ENCODE results near the gene DDX50. TPM values are rescaled to one million over a fixed set of nuclear protein-coding genes. Genes with fewer than 3 reads are reported as not detected.

Gene DDX50
- total RNA-seq, 2 experiments from 2014 or later = 68.8 to 71.9 TPM

DNA sequence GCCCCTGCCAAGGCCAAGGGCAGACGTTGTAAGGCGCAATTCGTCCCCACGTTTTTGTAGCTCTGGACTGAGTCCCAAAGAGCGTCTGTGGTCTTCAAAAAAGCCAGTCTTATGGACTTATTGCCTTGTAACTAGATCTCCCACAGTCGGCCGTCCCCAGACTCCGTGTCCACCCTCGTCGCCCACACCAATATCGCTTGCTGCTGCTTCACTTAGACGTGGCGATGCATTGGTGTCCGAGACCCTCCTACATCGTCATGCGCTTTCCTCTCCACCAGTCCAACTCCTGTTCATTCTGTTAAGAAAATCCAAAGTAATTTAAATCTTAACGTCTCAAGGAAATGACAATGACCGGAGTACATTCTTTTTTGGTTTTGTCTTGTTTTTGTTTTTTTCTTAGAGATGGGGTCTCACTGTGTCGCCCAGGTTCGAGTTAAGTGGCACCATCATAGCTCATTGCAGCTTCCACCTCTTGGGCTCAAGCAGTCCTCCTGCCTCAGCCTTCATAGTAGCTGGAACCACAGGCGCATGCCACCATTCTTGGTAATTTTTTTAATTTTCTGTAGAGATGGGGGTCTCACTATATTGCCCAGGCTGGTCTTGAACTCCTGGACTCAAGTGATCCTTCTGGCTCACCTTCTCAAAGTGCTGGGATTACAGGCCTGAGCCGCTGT, 88.3 kb downstream of the DDX50 start:
- Mint-ChIP-seq H3K27ac (peak overlapping the region; percentile 26), H3K4me1 (ENCODE audit: low read depth) (peaks cover 54% of the 10 kb centered on the region), H3K36me3 (peaks cover 10% of the 10 kb centered on the region), H3K9me3 (no peaks in the 10 kb centered on the region), H3K27me3 (no peaks in the 10 kb centered on the region), H3K4me3 (peak overlapping the region; percentile 92)
- ChIA-PET CTCF (interaction anchor here (0.8 to 3.4 kb wide), 7 partner anchors 16 to 136 kb away, joined by 3 to 26 read pairs (median 3); partner anchors contain the start of gene DDX21), POLR2A (interaction anchor here (1.0 to 3.4 kb wide), 5 partner anchors 33 to 103 kb away, joined by 3 to 19 read pairs (median 5); partner anchors contain the start of genes DDX21 and SRGN)
- DNase-seq = no peak
- intact Hi-C loops (cut with micrococcal nuclease) = no loop called here

DNA sequence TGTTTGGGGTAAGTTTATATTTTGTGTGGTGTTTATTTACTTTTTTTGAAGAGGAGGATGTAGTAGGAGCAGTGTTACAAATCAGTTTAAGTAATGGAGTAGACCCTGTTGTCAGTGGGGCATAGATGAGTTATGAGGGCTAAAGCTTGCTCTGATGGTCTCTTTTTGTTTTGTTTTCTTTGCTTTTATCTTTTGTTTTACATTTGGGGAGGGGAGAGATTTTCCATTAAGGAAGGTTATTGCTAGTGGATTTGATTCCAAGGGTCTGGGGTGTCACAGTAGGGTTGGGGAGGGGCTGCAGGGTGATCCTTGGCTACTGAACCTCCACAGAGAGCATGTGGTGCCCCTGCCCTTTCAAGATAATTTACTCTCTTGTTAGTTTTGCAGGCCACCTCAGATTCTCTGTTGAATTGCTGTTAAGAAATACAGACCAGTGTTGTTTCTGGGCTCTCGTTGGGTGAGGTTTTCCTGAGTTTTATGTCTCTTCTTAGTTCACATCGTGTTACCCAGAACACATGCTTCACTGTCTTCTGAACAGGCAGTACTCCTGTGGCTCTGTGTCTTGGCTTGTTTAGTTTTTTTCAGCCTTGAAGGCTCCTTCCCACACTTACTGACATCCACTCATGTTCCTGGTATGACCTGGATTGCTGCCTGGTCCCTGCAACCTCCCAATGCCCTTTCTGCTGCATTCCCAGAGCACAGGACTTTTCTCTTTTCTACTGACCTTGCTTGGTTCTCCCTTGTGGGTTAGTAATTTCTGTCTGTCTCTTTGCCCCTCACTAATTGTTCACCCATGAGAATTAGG, 91.7 kb downstream of the DDX50 start:
- POLR2A ChIA-PET = no interaction called here
- H3K4me3 Mint-ChIP-seq = no peak overlapping the region
- intact Hi-C loops (cut with micrococcal nuclease) = loop anchor here (10.0 kb wide), 1 partner anchor 512 kb away; no protein-coding TSS in a partner anchor
- no peak for DNase-seq
- H3K36me3 Mint-ChIP-seq = peaks cover 5% of the 10 kb centered on the region
- no peaks in the 10 kb centered on the region for H3K27me3 Mint-ChIP-seq
- peak overlapping the region; percentile 29 for H3K27ac Mint-ChIP-seq
- CTCF ChIA-PET = interaction anchor here (0.8 to 1.0 kb wide), 2 partner anchors 12 to 100 kb away, joined by 3 read pairs; no protein-coding TSS in a partner anchor
- no peaks in the 10 kb centered on the region for H3K9me3 Mint-ChIP-seq
- H3K4me1 Mint-ChIP-seq (ENCODE audit: low read depth) = peaks cover 61% of the 10 kb centered on the region

Other genes starting within 250 kb of the DDX50 start
- 10 to 100 TPM; 72.7 to 74.4 TPM for gene CCAR1, start 180.1 kb upstream of the DDX50 start, total RNA-seq
- gene STOX1, start 73.8 kb upstream of the DDX50 start, total RNA-seq = under 1 TPM; 0.29 to 0.36 TPM
- gene DDX21, start 54.9 kb downstream of the DDX50 start, total RNA-seq = 100 to 1,000 TPM; 156 to 158 TPM
- gene KIFBP, start 87.5 kb downstream of the DDX50 start, total RNA-seq = 10 to 100 TPM; 23.0 to 25.2 TPM
- gene SRGN, start 186.8 kb downstream of the DDX50 start, total RNA-seq = 100 to 1,000 TPM; 949 to 966 TPM
- gene VPS26A, start 222.9 kb downstream of the DDX50 start, total RNA-seq = 10 to 100 TPM; 44.6 to 51.4 TPM

All from activated CD4-positive, alpha-beta memory T cell treated with anti-CD3 and anti-CD28 coated beads for 36 hours (primary cell).